GM19452 (cell line): Measurements from ENCODE around the gene DLGAP1.

Source experiments
- ATAC-seq: cut with Tn5 transposase; IDR thresholded peaks from one replicate; pipeline ENCODE4 v1.9.1; 2021; ENCODE audit not compliant: unreplicated experiment

Gene DLGAP1

GRCh38 chr18:3526421-3527354 lies 928.4 kb downstream of the DLGAP1 start:
- ATAC-seq: peak; percentile 49

GRCh38 chr18:3525870-3526420 lies 929.2 kb downstream of the DLGAP1 start:
- peak; percentile 79 for ATAC-seq

- no peak for ATAC-seq
Measured at GRCh38 chr18:3524706-3525105, 930.4 kb downstream of the DLGAP1 start.

- ATAC-seq: no peak
Measured at GRCh38 chr18:3520230-3521085, 934.6 kb downstream of the DLGAP1 start.

- ATAC-seq: no peak
Measured at GRCh38 chr18:3514312-3515216, 940.5 kb downstream of the DLGAP1 start.

- peak; percentile 66 for ATAC-seq
Measured at GRCh38 chr18:3513481-3513880, 941.6 kb downstream of the DLGAP1 start.

GRCh38 chr18:3511980-3512379 lies 943.1 kb downstream of the DLGAP1 start:
- ATAC-seq: no peak

- ATAC-seq: no peak
Measured at GRCh38 chr18:3510896-3511295, 944.2 kb downstream of the DLGAP1 start.

GRCh38 chr18:3510024-3510423 lies 945.1 kb downstream of the DLGAP1 start:
- no peak for ATAC-seq

GRCh38 chr18:3508576-3509549 lies 946.2 kb downstream of the DLGAP1 start:
- no peak for ATAC-seq

GRCh38 chr18:3504637-3505036 lies 950.5 kb downstream of the DLGAP1 start:
- no peak for ATAC-seq

GRCh38 chr18:3502650-3503049 lies 952.5 kb downstream of the DLGAP1 start:
- no peak for ATAC-seq

- ATAC-seq: no peak
Measured at GRCh38 chr18:3500016-3500415, 955.1 kb downstream of the DLGAP1 start.

- no peak for ATAC-seq
Measured at GRCh38 chr18:3499501-3499900, 955.6 kb downstream of the DLGAP1 start.

GRCh38 chr18:3498698-3499471 lies 956.2 kb downstream of the DLGAP1 start:
- ATAC-seq: no peak

GRCh38 chr18:3495691-3496430 lies 959.2 kb downstream of the DLGAP1 start:
- ATAC-seq: no peak

- ATAC-seq: no peak
Measured at GRCh38 chr18:3494569-3494968, 960.5 kb downstream of the DLGAP1 start.

- ATAC-seq: no peak
Measured at GRCh38 chr18:3494245-3494526, 960.9 kb downstream of the DLGAP1 start.
